ENCODE measurements around the gene CATSPER3. TPM values are rescaled to one million over a fixed set of nuclear protein-coding genes. Genes with fewer than 3 reads are reported as not detected.

CATSPER3 gene
- total and polyA plus RNA-seq, 8 donors, result 0.42 to 1.6 (median 0.96) TPM

- H3K4me3 ChIP-seq, result no peak overlapping the region
- intact Hi-C loops (cut with DNase I), result no loop called here
- H3K9me3 ChIP-seq, result no peaks in the 10 kb centered on the region
- TF ChIP-seq CTCF (IDR thresholded peaks at IDR 0.05), result no peak
- H3K4me1 ChIP-seq, result peaks cover 13 to 28% of the 10 kb centered on the region in 2 donors
- ATAC-seq (no peak), DNase-seq (no peak)
- peaks cover 86 to 99% of the 10 kb centered on the region in 2 donors for H3K27me3 ChIP-seq
- no peaks in the 10 kb centered on the region for H3K36me3 ChIP-seq
- no peak overlapping the region for H3K27ac ChIP-seq
Measured at GRCh38 chr5:135038205-135038812, 70.6 kb downstream of the CATSPER3 start.

- ATAC-seq (no peak), DNase-seq (peak in 1 of 4 donors; percentile 68)
- H3K36me3 ChIP-seq, result no peaks in the 10 kb centered on the region
- intact Hi-C loops (cut with DNase I), result no loop called here
- no peak overlapping the region for H3K27ac ChIP-seq
- no peak overlapping the region for H3K4me3 ChIP-seq
- no peaks in the 10 kb centered on the region for H3K9me3 ChIP-seq
- TF ChIP-seq CTCF (IDR thresholded peaks at IDR 0.05), result no peak
- peaks cover 86 to 99% of the 10 kb centered on the region in 2 donors for H3K27me3 ChIP-seq
- H3K4me1 ChIP-seq, result peaks cover 9 to 23% of the 10 kb centered on the region in 2 donors
Measured at GRCh38 chr5:135038813-135039270, 71.1 kb downstream of the CATSPER3 start.

GRCh38 chr5:135039271-135040033 lies 71.7 kb downstream of the CATSPER3 start:
- intact Hi-C loops (cut with DNase I), result no loop called here
- Histone ChIP-seq H3K9me3 (no peaks in the 10 kb centered on the region), H3K27me3 (peaks cover 86 to 99% of the 10 kb centered on the region in 2 donors), H3K36me3 (no peaks in the 10 kb centered on the region), H3K4me1 (peaks cover 8 to 17% of the 10 kb centered on the region in 2 donors), H3K27ac (no peak overlapping the region), H3K4me3 (no peak overlapping the region)
- peak; percentile 25 for ATAC-seq
- TF ChIP-seq CTCF (IDR thresholded peaks at IDR 0.05), result no peak
- no peak for DNase-seq

GRCh38 chr5:135040034-135040332 lies 72.3 kb downstream of the CATSPER3 start:
- Histone ChIP-seq H3K36me3 (no peaks in the 10 kb centered on the region), H3K9me3 (no peaks in the 10 kb centered on the region), H3K4me3 (no peak overlapping the region), H3K27me3 (peaks cover 84 to 99% of the 10 kb centered on the region in 2 donors), H3K4me1 (peaks cover 6 to 15% of the 10 kb centered on the region in 2 donors), H3K27ac (no peak overlapping the region)
- DNase-seq (no peak), ATAC-seq (no peak)
- intact Hi-C loops (cut with DNase I), result no loop called here
- TF ChIP-seq CTCF (IDR thresholded peaks at IDR 0.05), result no peak

GRCh38 chr5:135040333-135041144 lies 72.8 kb downstream of the CATSPER3 start:
- ATAC-seq (no peak), DNase-seq (no peak)
- no peak overlapping the region for H3K4me3 ChIP-seq
- H3K4me1 ChIP-seq, result peaks cover 6 to 15% of the 10 kb centered on the region in 2 donors
- H3K27me3 ChIP-seq, result peaks cover 82 to 99% of the 10 kb centered on the region in 2 donors
- intact Hi-C loops (cut with DNase I), result no loop called here
- H3K9me3 ChIP-seq, result no peaks in the 10 kb centered on the region
- H3K27ac ChIP-seq, result no peak overlapping the region
- H3K36me3 ChIP-seq, result no peaks in the 10 kb centered on the region
- no peak for TF ChIP-seq CTCF (IDR thresholded peaks at IDR 0.05)
